Adrenal gland (tissue), 12 donors: Measurements from ENCODE around the gene LAMA4. TPM values are rescaled to one million over a fixed set of nuclear protein-coding genes. Genes with fewer than 3 reads are reported as not detected.

Experiments
- DNase-seq, 7 donors: peaks; one replicate each; pipeline ENCODE4 v3.0.0-alpha.2; 2019 to 2020
- H3K27ac ChIP-seq, 5 donors: fragments of 200-600 bp; sonication (generic) in 4 of 5; 1 replicate in 3 of 5; 2 replicates in 2 of 5; pipeline versions ENCODE4 v1.5.1 to v1.8.0; 2016 to 2020; ENCODE audit warnings: mild to moderate bottlenecking in 1 of 5
- H3K27me3 ChIP-seq: fragments of 200-600 bp; 2 replicates; pipeline ENCODE4 v1.8.0; 2021
- H3K36me3 ChIP-seq, 2 donors: fragments of 200-600 bp; replicated peaks in 1 of 2; 1 replicate in 1 of 2; 2 replicates in 1 of 2; pipeline versions ENCODE4 v1.5.1 to v1.8.0; 2018 to 2022
- H3K4me1 ChIP-seq, 2 donors: fragments of 200-600 bp; replicated peaks in 1 of 2; 1 replicate in 1 of 2; 2 replicates in 1 of 2; pipeline versions ENCODE4 v1.5.1 to v1.8.0; 2018 to 2021
- H3K4me3 ChIP-seq, 4 donors: fragments of 200-600 bp; sonication (generic) in 3 of 4; one replicate each; pipeline ENCODE4 v1.5.1; 2016 to 2018
- H3K9me3 ChIP-seq, 3 donors: fragments of 200-600 bp; sonication (generic) in 1 of 3; replicated peaks in 1 of 3; 1 replicate in 2 of 3; 2 replicates in 1 of 3; pipeline versions ENCODE4 v1.5.1 to v1.8.0; 2016 to 2021
- CTCF ChIP-seq, 6 experiments: fragments of 450-650 bp in 4 of 6; fragments of 200-600 bp in 2 of 6; sonication (generic) in 1 of 6; IDR thresholded peaks; 1 replicate in 5 of 6; 2 replicates in 1 of 6; pipeline versions ENCODE4 v1.5.1 to v1.8.0; 2016 to 2021; ENCODE audit warnings: antibody characterized with exemption in 6 of 6, mild to moderate bottlenecking in 2 of 6, moderate library complexity in 1 of 6
- POLR2A ChIP-seq, 2 donors: fragments of 450-650 bp; IDR thresholded peaks; one replicate each; pipeline ENCODE4 v1.6.1; 2017; ENCODE audit warnings: antibody characterized with exemption in 2 of 2, mild to moderate bottlenecking in 2 of 2, moderate library complexity in 1 of 2
- WGBS, 4 donors: extraction: QIAGEN DNeasy Blood & Tissue Kit in 2 of 4; methylation state at CpG; one replicate each; pipeline versions ENCODE4 v1.1.5 to v1.1.7; 2013 to 2017; 5-methylcytosine and 5-hydroxymethylcytosine counted together
- intact Hi-C, 2 donors: fragments of 100-400 bp; cut with DNase I; formaldehyde crosslinking; loops; one replicate each; pipeline versions ENCODE4 v1.14.1 to v1.15.0; 2022 to 2023
- polyA plus RNA-seq, 3 donors: library from polyadenylated mRNA; stranded (reverse); fragments of 200-250 nt in 2 of 3; fragments of 350-450 nt in 1 of 3; fragmentation: Illumina TruSeq in 1 of 3; extraction: RNeasy Lipid Tissue Mini Kit (QIAGEN cat#74804) in 1 of 3; gene quantifications; one replicate each; pipeline ENCODE4 v1.2.3, GENCODE V29; 2013 to 2014
- total RNA-seq, 9 donors: library from RNA; depleted of rRNA in 4 of 9; stranded (reverse); fragments of >200 nt in 4 of 9; fragments of 120-200 nt in 1 of 9; fragmentation: NEBNext Ultra II Directional in 1 of 9; extraction: Animal tissue kit (Norgen Biotek cat#: 25700) in 1 of 9; gene quantifications; one replicate each; pipeline versions ENCODE4 v1.1.0 to v1.2.4, GENCODE V29; 2013 to 2023
- donor health status: healthy with polysubstance abuse.
- donor health status: Bipolar disorder and iron deficiency.
- donor health status: DM: yes; HTN: yes; CAD: no.
- donor health status: DM: no; HTN: no; CAD: no.
- donor health status: DM: no; HTN: no; CAD: no.
- donor health status: DM: yes; HTN: yes; CAD: no.

The LAMA4 gene
- total and polyA plus RNA-seq, 12 donors: 7.5 to 102 (median 23.3) TPM

DNA sequence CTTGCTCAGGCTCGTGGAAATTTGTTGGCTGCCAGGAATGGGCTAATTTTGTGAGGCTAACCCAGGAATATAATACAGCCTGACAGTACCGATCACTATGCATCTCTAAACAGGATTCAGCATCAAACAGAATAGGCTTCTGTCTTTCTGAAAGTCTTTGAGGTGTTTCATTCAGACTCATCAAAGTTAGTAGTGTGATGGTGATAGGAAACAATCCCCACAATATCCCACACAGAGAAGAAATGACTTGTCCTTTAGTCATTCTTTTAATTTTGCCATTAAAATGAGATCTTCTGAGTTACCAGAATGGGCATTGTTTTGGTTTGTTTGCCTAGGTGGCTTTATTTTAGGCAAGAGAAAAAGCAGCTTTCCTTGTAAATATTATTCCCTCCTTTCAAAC, 112.7 kb downstream of the LAMA4 start:
- TF ChIP-seq CTCF (IDR thresholded peaks at IDR 0.05): no peak
- no peak for TF ChIP-seq POLR2A (IDR thresholded peaks at IDR 0.05)
- no peaks in the 10 kb centered on the region for H3K4me1 ChIP-seq

DNA sequence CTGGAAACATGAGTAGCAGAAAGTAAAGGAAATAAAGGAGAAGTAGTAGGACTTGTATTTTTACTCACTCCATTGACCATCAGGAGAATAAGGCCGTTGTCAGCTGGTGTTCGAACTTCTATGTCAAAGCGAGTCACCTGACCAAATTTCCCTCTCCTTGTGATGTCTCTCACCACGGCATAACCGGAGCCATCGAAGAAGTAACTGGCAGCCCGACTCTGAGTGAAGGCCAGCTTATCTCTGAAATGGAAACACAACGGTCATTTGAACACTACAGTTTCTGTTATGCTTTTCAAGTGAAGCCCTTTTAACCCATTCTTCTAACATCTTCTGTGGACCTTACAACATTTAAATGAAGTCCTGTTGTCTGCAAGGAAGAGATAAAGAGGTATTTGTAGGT, 115.3 kb downstream of the LAMA4 start:
- H3K27me3 ChIP-seq: no peaks in the 10 kb centered on the region
- H3K27ac ChIP-seq: no peak overlapping the region
- no peak for DNase-seq
- H3K4me1 ChIP-seq: no peaks in the 10 kb centered on the region
- WGBS, 4 donors: 49 to 63% (median 59%) methylated on average over 8 of the region's 8 CpGs
- H3K4me3 ChIP-seq: no peak overlapping the region
- no peak for TF ChIP-seq CTCF (IDR thresholded peaks at IDR 0.05)
- TF ChIP-seq POLR2A (IDR thresholded peaks at IDR 0.05): no peak
- H3K9me3 ChIP-seq: no peaks in the 10 kb centered on the region
- peaks cover 0 to 16% of the 10 kb centered on the region in 2 donors for H3K36me3 ChIP-seq
- intact Hi-C loops: no loop called here

More for the DNA sequence above, 112.7 kb downstream of the LAMA4 start:
- WGBS, 4 donors: 85 to 94% (median 87%) methylated on average over 2 of the region's 2 CpGs
- no peak for DNase-seq
- Histone ChIP-seq H3K4me3 (no peak overlapping the region), H3K9me3 (no peaks in the 10 kb centered on the region), H3K27me3 (no peaks in the 10 kb centered on the region), H3K36me3 (peaks cover 0 to 6% of the 10 kb centered on the region in 2 donors), H3K27ac (no peak overlapping the region)
- intact Hi-C loops: no loop called here

- Histone ChIP-seq H3K4me3 (no peak overlapping the region), H3K36me3 (peaks cover 0 to 6% of the 10 kb centered on the region in 2 donors), H3K27ac (no peak overlapping the region), H3K9me3 (no peaks in the 10 kb centered on the region), H3K27me3 (no peaks in the 10 kb centered on the region), H3K4me1 (no peaks in the 10 kb centered on the region)
- intact Hi-C loops: no loop called here
- no peak for DNase-seq
- TF ChIP-seq POLR2A (IDR thresholded peaks at IDR 0.05) (no peak), CTCF (IDR thresholded peaks at IDR 0.05) (no peak)
- 75 to 90% (median 83%) methylated on average over 3 of the region's 3 CpGs for WGBS, 4 donors
Observed at GRCh38 chr6:112130878-112131277, 123.5 kb downstream of the LAMA4 start.

GRCh38 chr6:112128208-112128607, 126.2 kb downstream of the LAMA4 start:
- intact Hi-C loops: no loop called here
- TF ChIP-seq POLR2A (IDR thresholded peaks at IDR 0.05): no peak
- no peak for TF ChIP-seq CTCF (IDR thresholded peaks at IDR 0.05)
- H3K9me3 ChIP-seq: no peaks in the 10 kb centered on the region
- H3K27ac ChIP-seq: no peak overlapping the region
- no peak for DNase-seq
- H3K4me3 ChIP-seq: no peak overlapping the region
- 88 to 96% (median 93%) methylated on average over 5 of the region's 5 CpGs for WGBS, 4 donors
- H3K4me1 ChIP-seq: no peaks in the 10 kb centered on the region
- no peaks in the 10 kb centered on the region for H3K36me3 ChIP-seq
- H3K27me3 ChIP-seq: no peaks in the 10 kb centered on the region
